ENCODE measurements around the gene RUNX2. TPM values are rescaled to one million over a fixed set of nuclear protein-coding genes. Genes with fewer than 3 reads are reported as not detected.

Gene RUNX2
- total and polyA plus RNA-seq, 9 of the 15 experiments (the other 6 are each of a cell fraction or from before 2014, with no cell fraction given), result 0.29 to 1.00 (median 0.43) TPM

DNA sequence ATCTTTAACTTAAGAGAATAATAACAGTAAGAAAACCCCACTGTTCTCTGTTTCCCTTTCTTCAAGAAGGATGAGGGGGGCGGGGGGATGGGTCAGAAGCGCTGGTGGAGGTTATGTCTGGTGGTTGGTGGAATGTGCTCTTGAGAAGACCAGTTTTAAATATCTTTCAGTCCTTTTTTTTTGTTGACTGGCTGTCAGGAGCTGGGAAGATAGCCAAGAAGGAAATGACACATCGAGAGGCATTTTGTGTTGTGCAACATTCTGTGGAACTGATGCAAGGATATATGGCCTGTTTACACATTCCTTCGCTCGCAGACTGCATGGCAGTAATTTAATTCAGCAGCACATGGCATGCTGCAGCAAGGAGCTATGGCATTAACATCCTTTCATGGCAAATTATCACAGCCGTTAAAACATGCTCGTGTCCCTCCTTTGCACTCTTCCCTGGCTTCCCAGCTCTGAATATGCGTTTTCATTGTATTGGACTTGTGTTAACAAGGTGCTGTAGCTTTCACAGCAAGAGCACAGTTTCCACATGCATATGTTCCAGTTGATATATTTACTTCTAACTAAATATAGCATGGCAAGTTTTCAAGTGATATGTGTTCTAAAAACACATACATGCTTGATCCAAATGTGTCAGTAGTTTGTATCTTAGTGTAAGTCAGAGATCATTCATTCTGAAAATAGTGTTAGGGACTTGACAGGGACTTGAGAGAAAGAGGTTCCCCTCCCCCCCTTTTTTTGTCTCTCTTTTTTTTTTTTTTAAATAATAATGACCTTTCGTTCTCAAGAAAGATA lies 117.8 kb downstream of the RUNX2 start (continued):
- TF ChIP-seq RNF219 (CRISPR knock-in tag; IDR thresholded peaks at IDR 0.05) (0 out of 2 replicates have a peak, but pooled peaks have one; percentile 51), TCF7 (IDR thresholded peaks at IDR 0.05; ENCODE audit: borderline replicate concordance) (no peak), PURB (CRISPR knock-in tag; IDR thresholded peaks at IDR 0.05; ENCODE audit: low read depth) (no peak), POLR2H (tag; IDR thresholded peaks at IDR 0.05; ENCODE audit: low read depth) (peak; percentile 53; the same call in 1 of the 2 replicates), ZNF551 (CRISPR knock-in tag; IDR thresholded peaks at IDR 0.05) (no peak), ILF3 (IDR thresholded peaks at IDR 0.05; ENCODE audit: borderline replicate concordance) (no peak), RBM34 (IDR thresholded peaks at IDR 0.05; ENCODE audit: borderline replicate concordance, insufficient read depth, low read length) (no peak), PML (IDR thresholded peaks at IDR 0.05; ENCODE audit: low read length) (peak; percentile 64; the same call in 1 of the 2 replicates), ESRRA (IDR thresholded peaks at IDR 0.05; ENCODE audit: borderline replicate concordance, low read depth) (0 out of 2 replicates have a peak, but pooled peaks have one; percentile 42), NR4A1 (CRISPR knock-in tag; IDR thresholded peaks at IDR 0.05) (no peak), NR4A1 (tag; IDR thresholded peaks at IDR 0.05) (peak; percentile 93), PHB (CRISPR knock-in tag; IDR thresholded peaks at IDR 0.05) (no peak), TAF7 (tag; IDR thresholded peaks at IDR 0.05) (peak; percentile 20; the same call in 1 of the 2 replicates), ZNF57 (CRISPR knock-in tag; IDR thresholded peaks at IDR 0.05) (no peak)
- TF ChIP-seq, protein P1, sequence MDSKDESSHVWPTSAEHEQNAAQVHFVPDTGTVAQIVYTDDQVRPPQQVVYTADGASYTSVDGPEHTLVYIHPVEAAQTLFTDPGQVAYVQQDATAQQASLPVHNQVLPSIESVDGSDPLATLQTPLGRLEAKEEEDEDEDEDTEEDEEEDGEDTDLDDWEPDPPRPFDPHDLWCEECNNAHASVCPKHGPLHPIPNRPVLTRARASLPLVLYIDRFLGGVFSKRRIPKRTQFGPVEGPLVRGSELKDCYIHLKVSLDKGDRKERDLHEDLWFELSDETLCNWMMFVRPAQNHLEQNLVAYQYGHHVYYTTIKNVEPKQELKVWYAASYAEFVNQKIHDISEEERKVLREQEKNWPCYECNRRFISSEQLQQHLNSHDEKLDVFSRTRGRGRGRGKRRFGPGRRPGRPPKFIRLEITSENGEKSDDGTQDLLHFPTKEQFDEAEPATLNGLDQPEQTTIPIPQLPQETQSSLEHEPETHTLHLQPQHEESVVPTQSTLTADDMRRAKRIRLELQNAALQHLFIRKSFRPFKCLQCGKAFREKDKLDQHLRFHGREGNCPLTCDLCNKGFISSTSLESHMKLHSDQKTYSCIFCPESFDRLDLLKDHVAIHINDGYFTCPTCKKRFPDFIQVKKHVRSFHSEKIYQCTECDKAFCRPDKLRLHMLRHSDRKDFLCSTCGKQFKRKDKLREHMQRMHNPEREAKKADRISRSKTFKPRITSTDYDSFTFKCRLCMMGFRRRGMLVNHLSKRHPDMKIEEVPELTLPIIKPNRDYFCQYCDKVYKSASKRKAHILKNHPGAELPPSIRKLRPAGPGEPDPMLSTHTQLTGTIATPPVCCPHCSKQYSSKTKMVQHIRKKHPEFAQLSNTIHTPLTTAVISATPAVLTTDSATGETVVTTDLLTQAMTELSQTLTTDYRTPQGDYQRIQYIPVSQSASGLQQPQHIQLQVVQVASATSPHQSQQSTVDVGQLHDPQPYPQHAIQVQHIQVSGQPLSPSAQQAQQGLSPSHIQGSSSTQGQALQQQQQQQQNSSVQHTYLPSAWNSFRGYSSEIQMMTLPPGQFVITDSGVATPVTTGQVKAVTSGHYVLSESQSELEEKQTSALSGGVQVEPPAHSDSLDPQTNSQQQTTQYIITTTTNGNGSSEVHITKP (IDR thresholded peaks at IDR 0.05; ENCODE audit: partially characterized antibody), result no peak
- TF ChIP-seq, protein P2, sequence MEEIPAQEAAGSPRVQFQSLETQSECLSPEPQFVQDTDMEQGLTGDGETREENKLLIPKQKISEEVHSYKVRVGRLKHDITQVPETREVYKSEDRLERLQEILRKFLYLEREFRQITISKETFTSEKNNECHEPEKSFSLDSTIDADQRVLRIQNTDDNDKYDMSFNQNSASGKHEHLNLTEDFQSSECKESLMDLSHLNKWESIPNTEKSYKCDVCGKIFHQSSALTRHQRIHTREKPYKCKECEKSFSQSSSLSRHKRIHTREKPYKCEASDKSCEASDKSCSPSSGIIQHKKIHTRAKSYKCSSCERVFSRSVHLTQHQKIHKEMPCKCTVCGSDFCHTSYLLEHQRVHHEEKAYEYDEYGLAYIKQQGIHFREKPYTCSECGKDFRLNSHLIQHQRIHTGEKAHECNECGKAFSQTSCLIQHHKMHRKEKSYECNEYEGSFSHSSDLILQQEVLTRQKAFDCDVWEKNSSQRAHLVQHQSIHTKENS (CRISPR knock-in tag; IDR thresholded peaks at IDR 0.05), result peak; percentile 83; the same call in 1 of the 2 replicates
- TF ChIP-seq, protein P3, sequence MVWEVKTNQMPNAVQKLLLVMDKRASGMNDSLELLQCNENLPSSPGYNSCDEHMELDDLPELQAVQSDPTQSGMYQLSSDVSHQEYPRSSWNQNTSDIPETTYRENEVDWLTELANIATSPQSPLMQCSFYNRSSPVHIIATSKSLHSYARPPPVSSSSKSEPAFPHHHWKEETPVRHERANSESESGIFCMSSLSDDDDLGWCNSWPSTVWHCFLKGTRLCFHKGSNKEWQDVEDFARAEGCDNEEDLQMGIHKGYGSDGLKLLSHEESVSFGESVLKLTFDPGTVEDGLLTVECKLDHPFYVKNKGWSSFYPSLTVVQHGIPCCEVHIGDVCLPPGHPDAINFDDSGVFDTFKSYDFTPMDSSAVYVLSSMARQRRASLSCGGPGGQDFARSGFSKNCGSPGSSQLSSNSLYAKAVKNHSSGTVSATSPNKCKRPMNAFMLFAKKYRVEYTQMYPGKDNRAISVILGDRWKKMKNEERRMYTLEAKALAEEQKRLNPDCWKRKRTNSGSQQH (CRISPR knock-in tag; IDR thresholded peaks at IDR 0.05), result no peak
- TF ChIP-seq, protein P4, sequence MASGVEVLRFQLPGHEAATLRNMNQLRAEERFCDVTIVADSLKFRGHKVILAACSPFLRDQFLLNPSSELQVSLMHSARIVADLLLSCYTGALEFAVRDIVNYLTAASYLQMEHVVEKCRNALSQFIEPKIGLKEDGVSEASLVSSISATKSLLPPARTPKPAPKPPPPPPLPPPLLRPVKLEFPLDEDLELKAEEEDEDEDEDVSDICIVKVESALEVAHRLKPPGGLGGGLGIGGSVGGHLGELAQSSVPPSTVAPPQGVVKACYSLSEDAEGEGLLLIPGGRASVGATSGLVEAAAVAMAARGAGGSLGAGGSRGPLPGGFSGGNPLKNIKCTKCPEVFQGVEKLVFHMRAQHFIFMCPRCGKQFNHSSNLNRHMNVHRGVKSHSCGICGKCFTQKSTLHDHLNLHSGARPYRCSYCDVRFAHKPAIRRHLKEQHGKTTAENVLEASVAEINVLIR (CRISPR knock-in tag; IDR thresholded peaks at IDR 0.05), result no peak

All from K562 (cell line).